Hepatic stellate cell (primary cell): ENCODE measurements around the gene PRELID3B.

ENCODE experiments used
- DNase-seq: peaks from one replicate; pipeline ENCODE4 v3.0.0; 2011; ENCODE audit warnings: low spot score

Gene PRELID3B

GRCh38 chr20:59042151-59042795 is at the start of gene PRELID3B:
Gene PRELID3B, minus strand, starts transcription at chr20:59042786. Its CDS starts 56 bp downstream, at chr20:59042730.
- DNase-seq = peak; percentile 44

GRCh38 chr20:59087829-59088433 is 45.3 kb upstream of the PRELID3B start:
- peak; percentile 41 for DNase-seq

- no peak for DNase-seq
Observed at GRCh38 chr20:59086923-59087322, 44.3 kb upstream of the PRELID3B start.

- no peak for DNase-seq
Observed at GRCh38 chr20:59084041-59084850, 41.7 kb upstream of the PRELID3B start.

GRCh38 chr20:59082981-59083380 is 40.4 kb upstream of the PRELID3B start:
- DNase-seq = peak; percentile 60

- no peak for DNase-seq
Observed at GRCh38 chr20:59082077-59082740, 39.6 kb upstream of the PRELID3B start.

GRCh38 chr20:59081036-59081435 is 38.5 kb upstream of the PRELID3B start:
- no peak for DNase-seq

GRCh38 chr20:59078231-59078630 is 35.6 kb upstream of the PRELID3B start:
- DNase-seq = no peak

GRCh38 chr20:59077705-59078104 is 35.1 kb upstream of the PRELID3B start:
- DNase-seq = no peak

GRCh38 chr20:59075934-59076508 is 33.4 kb upstream of the PRELID3B start:
- DNase-seq = no peak

- no peak for DNase-seq
Observed at GRCh38 chr20:59074456-59074855, 31.9 kb upstream of the PRELID3B start.

GRCh38 chr20:59073582-59073981 is 31.0 kb upstream of the PRELID3B start:
- DNase-seq = no peak

GRCh38 chr20:59071216-59071615 is 28.6 kb upstream of the PRELID3B start:
- DNase-seq = no peak

GRCh38 chr20:59069026-59069425 is 26.4 kb upstream of the PRELID3B start:
- DNase-seq = no peak

- DNase-seq = no peak
Observed at GRCh38 chr20:59068534-59068933, 25.9 kb upstream of the PRELID3B start.

- DNase-seq = no peak
Observed at GRCh38 chr20:59064214-59064722, 21.7 kb upstream of the PRELID3B start.

GRCh38 chr20:59063358-59064213 is 21.0 kb upstream of the PRELID3B start:
- no peak for DNase-seq

- no peak for DNase-seq
Observed at GRCh38 chr20:59062081-59062480, 19.5 kb upstream of the PRELID3B start.

GRCh38 chr20:59055302-59055701 is 12.7 kb upstream of the PRELID3B start:
- no peak for DNase-seq

GRCh38 chr20:59051666-59052185 is 9.1 kb upstream of the PRELID3B start:
- DNase-seq = no peak

- DNase-seq = no peak
Observed at GRCh38 chr20:59050437-59050836, 7.9 kb upstream of the PRELID3B start.
